Adrenal gland (tissue), 5 donors: ENCODE results near the gene ABI3BP.

Experiments
- CTCF ChIP-seq, 6 experiments: fragments of 450-650 bp in 4 of 6; fragments of 200-600 bp in 2 of 6; sonication (generic) in 1 of 6; IDR thresholded peaks; 1 replicate in 5 of 6; 2 replicates in 1 of 6; pipeline versions ENCODE4 v1.5.1 to v1.8.0; 2016 to 2021; ENCODE audit warnings: antibody characterized with exemption in 6 of 6, mild to moderate bottlenecking in 2 of 6, moderate library complexity in 1 of 6
- POLR2A ChIP-seq, 2 donors: fragments of 450-650 bp; IDR thresholded peaks; one replicate each; pipeline ENCODE4 v1.6.1; 2017; ENCODE audit warnings: antibody characterized with exemption in 2 of 2, mild to moderate bottlenecking in 2 of 2, moderate library complexity in 1 of 2
- donor health status: DM: no; HTN: no; CAD: no.

DNA sequence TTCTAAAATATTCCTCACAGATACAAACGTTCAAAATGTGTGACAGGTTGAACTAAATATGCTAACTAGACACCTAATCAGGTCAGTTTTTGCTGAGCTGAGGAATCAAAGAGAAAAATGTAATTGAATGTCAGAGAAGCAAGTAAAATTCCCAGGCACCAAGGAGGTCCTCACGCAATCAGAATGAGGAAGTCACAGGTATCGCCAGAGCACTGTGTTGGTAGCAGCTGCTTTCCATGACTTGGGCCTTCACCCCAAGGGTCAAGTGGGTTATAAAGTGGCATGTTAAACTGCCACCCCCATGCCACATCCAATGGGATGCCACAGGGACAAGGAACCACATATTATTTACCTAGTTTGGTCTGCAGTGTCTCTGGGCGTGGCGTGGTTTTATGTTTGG, 158.9 kb downstream of the ABI3BP start:
- TF ChIP-seq CTCF (IDR thresholded peaks at IDR 0.05): no peak
- TF ChIP-seq POLR2A (IDR thresholded peaks at IDR 0.05): no peak
